Muscle of leg (tissue), 11 donors: ENCODE measurements around the gene EGR1. TPM values are rescaled to one million over a fixed set of nuclear protein-coding genes. Genes with fewer than 3 reads are reported as not detected.
A peak's percentile ranks its signal among the peaks of the same experiment; 100 is the strongest.

Experiments
- DNase-seq: peaks from one replicate; pipeline ENCODE4 v3.0.0; 2013
- H3K27ac ChIP-seq: one replicate; pipeline ENCODE4 v1.5.1; 2013; ENCODE audit warnings: mild to moderate bottlenecking, low read length, control low read depth
- H3K27me3 ChIP-seq: one replicate; pipeline ENCODE4 v1.6.1; 2013; ENCODE audit warnings: low read length; ENCODE audit not compliant: control insufficient read depth, insufficient read depth
- H3K36me3 ChIP-seq: one replicate; pipeline ENCODE4 v1.6.1; 2013; ENCODE audit warnings: low read length; ENCODE audit not compliant: control insufficient read depth, insufficient read depth
- H3K4me1 ChIP-seq: one replicate; pipeline ENCODE4 v1.6.1; 2013; ENCODE audit warnings: low read length; ENCODE audit not compliant: control insufficient read depth, insufficient read depth
- H3K4me3 ChIP-seq: one replicate; pipeline ENCODE4 v1.5.1; 2013; ENCODE audit warnings: low read length, control low read depth
- H3K9me3 ChIP-seq: replicated peaks from 2 replicates; pipeline ENCODE4 v1.6.1; 2013; ENCODE audit warnings: low read depth, low read length; ENCODE audit not compliant: control insufficient read depth
- WGBS: methylation state at CpG from one replicate; pipeline ENCODE4 v1.1.5; 2013; ENCODE audit warnings: missing lambda C conversion rate; ENCODE audit not compliant: insufficient coverage; 5-methylcytosine and 5-hydroxymethylcytosine counted together
- polyA plus RNA-seq, 8 donors: library from polyadenylated mRNA; unstranded; fragments of 120-200 nt; gene quantifications; one replicate each; pipeline versions ENCODE4 v1.2.1 to v1.2.3, GENCODE V29; 2013; ENCODE audit warnings: inconsistent platforms in 1 of 8, low replicate concordance in 1 of 8; ENCODE audit not compliant: insufficient read length in 8 of 8, insufficient read depth in 1 of 8
- total RNA-seq: library from RNA; stranded (reverse); fragments of 120-200 nt; gene quantifications from one replicate; pipeline ENCODE4 v1.2.4, GENCODE V29; 2013

The EGR1 gene
- total and polyA plus RNA-seq, 9 donors, result 31.6 to 480 (median 308) TPM

GRCh38 chr5:138490648-138491283, 25.5 kb downstream of the EGR1 start:
- Histone ChIP-seq H3K4me3 (no peak overlapping the region), H3K4me1 (peaks cover 35% of the 10 kb centered on the region), H3K27me3 (peaks cover 24% of the 10 kb centered on the region), H3K27ac (no peak overlapping the region), H3K9me3 (no peaks in the 10 kb centered on the region), H3K36me3 (no peaks in the 10 kb centered on the region)
- no peak for DNase-seq
- WGBS, result 81% methylated on average over 6 of the region's 12 CpGs

DNA sequence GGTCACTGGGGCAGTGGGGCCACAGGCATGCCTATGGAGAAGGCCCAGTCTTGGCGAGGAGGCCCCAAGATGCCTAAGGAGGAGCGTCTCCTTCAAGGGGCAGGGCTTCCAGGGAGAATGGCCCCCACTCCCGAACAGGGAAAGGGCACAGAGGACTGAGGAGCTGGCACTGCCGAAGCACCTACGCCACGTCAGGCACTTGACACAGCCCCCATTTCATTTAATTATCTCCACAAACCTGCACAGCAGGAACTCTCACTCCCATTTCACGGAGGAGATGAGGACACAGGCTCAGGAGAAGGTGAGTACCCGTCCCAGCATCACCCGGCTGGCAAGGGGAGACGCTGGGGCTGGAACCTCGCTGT, 26.0 kb downstream of the EGR1 start:
- Histone ChIP-seq H3K27ac (no peak overlapping the region), H3K9me3 (no peaks in the 10 kb centered on the region), H3K36me3 (no peaks in the 10 kb centered on the region), H3K4me3 (peak overlapping the region; percentile 58), H3K4me1 (peaks cover 35% of the 10 kb centered on the region), H3K27me3 (peaks cover 24% of the 10 kb centered on the region)
- 50% methylated on average over 10 of the region's 11 CpGs for WGBS
- DNase-seq, result no peak

GRCh38 chr5:138491669-138492559, 26.6 kb downstream of the EGR1 start:
- Histone ChIP-seq H3K27me3 (peaks cover 24% of the 10 kb centered on the region), H3K4me3 (peak overlapping the region; percentile 66), H3K9me3 (no peaks in the 10 kb centered on the region), H3K4me1 (peaks cover 35% of the 10 kb centered on the region), H3K36me3 (no peaks in the 10 kb centered on the region), H3K27ac (peak overlapping the region; percentile 87)
- DNase-seq, result peak; percentile 98
- WGBS, result under 1% methylated on average over 91 of the region's 93 CpGs

DNA sequence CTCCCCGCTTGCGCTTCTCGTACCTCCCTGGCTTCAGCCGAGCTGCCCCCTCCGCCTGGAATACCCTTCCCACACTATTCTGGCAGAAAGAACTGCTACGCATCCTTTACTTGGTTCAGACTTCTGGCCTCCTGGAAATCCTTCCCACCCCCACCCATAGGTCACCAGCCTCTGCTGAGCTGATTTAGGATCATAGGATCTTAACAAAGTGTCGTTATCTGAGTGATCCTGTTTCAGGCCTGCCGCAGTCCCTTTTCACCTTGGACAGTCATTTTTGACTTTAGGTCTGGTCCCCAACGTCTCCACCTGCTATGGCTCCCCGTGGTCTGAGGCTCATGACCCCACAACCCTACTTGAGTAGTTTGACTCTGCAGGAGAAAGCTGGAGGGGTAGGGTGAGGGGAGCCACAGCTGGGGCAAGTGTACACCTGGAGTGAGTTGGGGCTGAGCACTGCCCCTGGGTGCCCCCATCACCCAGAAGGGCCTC, 27.3 kb downstream of the EGR1 start:
- Histone ChIP-seq H3K36me3 (no peaks in the 10 kb centered on the region), H3K27me3 (peaks cover 24% of the 10 kb centered on the region), H3K27ac (peak overlapping the region; percentile 87), H3K4me1 (peaks cover 35% of the 10 kb centered on the region), H3K4me3 (peak overlapping the region; percentile 66), H3K9me3 (no peaks in the 10 kb centered on the region)
- no peak for DNase-seq
- WGBS, result 7% methylated on average over 6 of the region's 10 CpGs

DNA sequence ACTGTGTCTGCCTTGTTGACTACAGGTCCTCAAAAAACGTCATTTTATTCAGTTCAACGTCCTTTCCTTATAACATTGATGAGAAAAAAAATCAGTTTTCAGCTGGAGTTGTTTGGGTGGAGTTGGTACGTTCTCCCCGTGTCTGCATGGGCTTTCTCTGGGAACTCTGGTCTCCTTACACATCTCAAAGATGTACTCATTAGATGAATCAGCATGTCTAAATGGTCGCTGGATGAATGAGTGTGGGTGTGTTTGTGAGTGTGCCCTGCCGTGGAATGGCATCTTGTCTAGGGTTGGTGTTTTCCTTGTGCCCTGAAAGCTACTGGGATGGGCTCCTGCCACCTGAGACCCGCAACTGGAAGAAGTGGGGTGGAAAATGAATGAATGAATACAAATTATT, 30.1 kb downstream of the EGR1 start:
- no peaks in the 10 kb centered on the region for H3K9me3 ChIP-seq
- no peak overlapping the region for H3K4me3 ChIP-seq
- H3K27me3 ChIP-seq, result peaks cover 13% of the 10 kb centered on the region
- no peak overlapping the region for H3K27ac ChIP-seq
- whole genome bisulfite sequencing, result no CpG with 5 or more reads among the region's 7 CpGs
- H3K36me3 ChIP-seq, result no peaks in the 10 kb centered on the region
- no peak for DNase-seq
- H3K4me1 ChIP-seq, result peaks cover 26% of the 10 kb centered on the region

DNA sequence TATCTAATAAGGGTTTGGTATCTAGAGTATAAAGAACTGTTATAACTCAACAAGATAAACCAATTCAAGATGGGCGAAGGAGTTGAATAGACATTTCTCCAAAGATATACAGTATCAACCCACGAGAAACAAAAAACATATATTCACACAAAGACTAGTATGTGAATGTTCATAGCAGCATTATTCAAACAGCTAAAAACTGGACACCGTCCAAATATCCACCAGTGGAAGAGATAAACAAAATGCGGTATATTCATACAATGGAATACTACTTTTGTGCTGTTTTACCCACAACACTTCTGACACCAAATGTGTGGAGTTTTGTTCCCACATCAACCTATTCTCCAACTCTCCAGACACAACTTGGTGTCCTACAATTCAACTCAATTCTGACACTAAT, 33.1 kb downstream of the EGR1 start:
- H3K27me3 ChIP-seq, result no peaks in the 10 kb centered on the region
- H3K36me3 ChIP-seq, result no peaks in the 10 kb centered on the region
- DNase-seq, result no peak
- no CpG with 5 or more reads among the region's 4 CpGs for WGBS
- peaks cover 7% of the 10 kb centered on the region for H3K4me1 ChIP-seq
- no peak overlapping the region for H3K4me3 ChIP-seq
- H3K9me3 ChIP-seq, result no peaks in the 10 kb centered on the region
- H3K27ac ChIP-seq, result no peak overlapping the region

DNA sequence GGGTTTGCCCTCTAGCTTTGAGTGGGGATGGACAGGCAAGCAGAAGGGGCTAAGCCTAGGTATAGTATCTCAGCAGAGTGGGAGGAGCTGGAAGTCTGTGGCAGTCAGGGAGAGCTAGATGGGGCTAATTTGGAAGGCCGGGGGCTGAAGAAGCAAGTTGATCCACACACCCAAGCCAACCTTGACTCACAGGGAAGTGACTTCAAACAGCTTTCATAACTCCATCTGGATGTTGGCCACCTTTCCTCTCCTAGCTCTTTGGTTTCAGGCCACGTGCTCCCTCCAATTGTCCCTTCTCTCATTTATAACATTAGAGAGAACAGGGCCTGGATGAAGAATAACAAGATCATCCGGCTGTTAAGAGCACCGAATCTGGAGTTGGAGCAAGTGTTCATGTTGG, 36.8 kb downstream of the EGR1 start:
- Histone ChIP-seq H3K4me1 (peaks cover 11% of the 10 kb centered on the region), H3K9me3 (no peaks in the 10 kb centered on the region), H3K27ac (no peak overlapping the region), H3K36me3 (peaks cover 4% of the 10 kb centered on the region), H3K4me3 (no peak overlapping the region), H3K27me3 (no peaks in the 10 kb centered on the region)
- DNase-seq, result no peak
- WGBS, result no CpG with 5 or more reads among the region's 4 CpGs

- no peak for DNase-seq
- Histone ChIP-seq H3K27me3 (no peaks in the 10 kb centered on the region), H3K4me3 (no peak overlapping the region), H3K4me1 (peaks cover 11% of the 10 kb centered on the region), H3K9me3 (no peaks in the 10 kb centered on the region), H3K36me3 (peaks cover 4% of the 10 kb centered on the region), H3K27ac (no peak overlapping the region)
- 71% methylated on average over 3 of the region's 11 CpGs for WGBS
Observed at GRCh38 chr5:138502521-138502920, 37.2 kb downstream of the EGR1 start.

GRCh38 chr5:138503487-138504270, 38.4 kb downstream of the EGR1 start:
- peaks cover 11% of the 10 kb centered on the region for H3K4me1 ChIP-seq
- peaks cover 12% of the 10 kb centered on the region for H3K36me3 ChIP-seq
- H3K27ac ChIP-seq, result no peak overlapping the region
- H3K9me3 ChIP-seq, result no peaks in the 10 kb centered on the region
- 28% methylated on average over 3 of the region's 6 CpGs for WGBS
- no peaks in the 10 kb centered on the region for H3K27me3 ChIP-seq
- H3K4me3 ChIP-seq, result no peak overlapping the region
- DNase-seq, result peak; percentile 82

DNA sequence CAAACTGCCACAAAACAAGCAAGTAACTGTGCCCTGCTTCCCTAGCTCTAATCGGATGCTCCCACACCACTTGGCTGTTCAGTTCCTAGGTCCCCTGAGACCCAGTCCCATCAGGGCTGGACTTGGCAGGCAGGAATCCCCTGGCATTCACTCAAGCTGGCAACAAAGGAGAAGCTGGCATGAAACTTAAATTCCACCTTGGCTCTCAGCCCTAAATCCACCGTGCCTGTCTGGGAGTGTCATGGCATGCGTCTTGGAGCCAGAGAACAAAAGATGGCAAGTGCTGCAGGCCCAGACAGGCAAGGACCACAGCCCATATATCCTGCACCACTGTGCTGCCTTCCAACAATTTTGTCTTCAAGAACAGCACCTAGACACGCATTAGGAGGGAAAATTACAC, 39.5 kb downstream of the EGR1 start:
- no peaks in the 10 kb centered on the region for H3K9me3 ChIP-seq

More for the DNA sequence above, 39.5 kb downstream of the EGR1 start:
- Histone ChIP-seq H3K27ac (no peak overlapping the region), H3K27me3 (no peaks in the 10 kb centered on the region), H3K4me1 (peaks cover 11% of the 10 kb centered on the region), H3K4me3 (no peak overlapping the region), H3K36me3 (peaks cover 18% of the 10 kb centered on the region)
- peak; percentile 16 for DNase-seq
- WGBS, result 36% methylated on average over 3 of the region's 4 CpGs
